Suprapubic skin (tissue), 4 donors: ENCODE results near the gene CD44.

Experiments used
- POLR2A ChIP-seq, 2 donors: fragments of 450-650 bp; IDR thresholded peaks; one replicate each; pipeline ENCODE4 v1.6.1; 2017; ENCODE audit warnings: antibody characterized with exemption in 2 of 2, mild to moderate bottlenecking in 2 of 2, moderate library complexity in 2 of 2
- POLR2AphosphoS5 ChIP-seq, 3 donors: sonication (generic); formaldehyde crosslinking; IDR thresholded peaks; one replicate each; pipeline ENCODE4 v1.6.1; 2017; ENCODE audit warnings: antibody characterized with exemption in 3 of 3
- TF ChIP-seq, protein P1 (sequence below), 2 donors: fragments of 200-600 bp in 1 of 2; fragments of 450-650 bp in 1 of 2; sonication (generic) in 1 of 2; IDR thresholded peaks; one replicate each; pipeline ENCODE4 v1.5.1; 2016 to 2019; ENCODE audit warnings: antibody characterized with exemption in 2 of 2, mild to moderate bottlenecking in 1 of 2, moderate library complexity in 1 of 2

GRCh38 chr11:35232891-35233330, 93.9 kb downstream of the CD44 start:
- TF ChIP-seq, protein P1, sequence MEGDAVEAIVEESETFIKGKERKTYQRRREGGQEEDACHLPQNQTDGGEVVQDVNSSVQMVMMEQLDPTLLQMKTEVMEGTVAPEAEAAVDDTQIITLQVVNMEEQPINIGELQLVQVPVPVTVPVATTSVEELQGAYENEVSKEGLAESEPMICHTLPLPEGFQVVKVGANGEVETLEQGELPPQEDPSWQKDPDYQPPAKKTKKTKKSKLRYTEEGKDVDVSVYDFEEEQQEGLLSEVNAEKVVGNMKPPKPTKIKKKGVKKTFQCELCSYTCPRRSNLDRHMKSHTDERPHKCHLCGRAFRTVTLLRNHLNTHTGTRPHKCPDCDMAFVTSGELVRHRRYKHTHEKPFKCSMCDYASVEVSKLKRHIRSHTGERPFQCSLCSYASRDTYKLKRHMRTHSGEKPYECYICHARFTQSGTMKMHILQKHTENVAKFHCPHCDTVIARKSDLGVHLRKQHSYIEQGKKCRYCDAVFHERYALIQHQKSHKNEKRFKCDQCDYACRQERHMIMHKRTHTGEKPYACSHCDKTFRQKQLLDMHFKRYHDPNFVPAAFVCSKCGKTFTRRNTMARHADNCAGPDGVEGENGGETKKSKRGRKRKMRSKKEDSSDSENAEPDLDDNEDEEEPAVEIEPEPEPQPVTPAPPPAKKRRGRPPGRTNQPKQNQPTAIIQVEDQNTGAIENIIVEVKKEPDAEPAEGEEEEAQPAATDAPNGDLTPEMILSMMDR (IDR thresholded peaks at IDR 0.05), result no peak
- no peak for TF ChIP-seq POLR2AphosphoS5 (IDR thresholded peaks at IDR 0.05)
- TF ChIP-seq POLR2A (IDR thresholded peaks at IDR 0.05), result no peak
